Brain pericyte (primary cell): ENCODE measurements around the gene RNF213.

Source experiments
- DNase-seq: peaks from one replicate; pipeline ENCODE4 v3.0.0-alpha.2; 2012; ENCODE audit warnings: low read depth, low spot score

RNF213 gene

DNA sequence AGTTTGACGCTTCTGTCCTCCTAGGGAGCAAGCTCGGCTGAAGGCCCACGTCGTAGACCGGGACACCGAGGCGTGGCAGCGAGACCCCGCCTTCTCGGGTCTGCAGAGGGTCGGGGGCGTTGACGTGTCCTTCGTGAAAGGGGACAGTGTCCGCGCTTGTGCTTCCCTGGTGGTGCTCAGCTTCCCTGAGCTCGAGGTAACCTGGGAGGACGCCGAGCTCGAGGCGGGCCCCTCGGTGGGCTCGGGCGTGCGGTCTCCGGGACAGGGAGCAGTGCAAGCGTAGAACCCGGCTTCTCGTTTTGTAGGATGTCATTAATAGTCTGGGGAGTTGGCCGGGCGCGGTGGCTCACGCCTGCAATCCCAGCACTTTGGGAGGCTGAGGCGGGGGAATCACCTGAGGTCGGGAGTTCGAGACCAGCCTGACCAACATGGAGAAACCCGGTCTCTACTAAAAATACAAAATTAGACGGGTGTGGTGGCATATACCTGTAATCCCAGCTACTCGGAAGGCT lies 155.0 kb downstream of the RNF213 start:
- DNase-seq, result no peak

DNA sequence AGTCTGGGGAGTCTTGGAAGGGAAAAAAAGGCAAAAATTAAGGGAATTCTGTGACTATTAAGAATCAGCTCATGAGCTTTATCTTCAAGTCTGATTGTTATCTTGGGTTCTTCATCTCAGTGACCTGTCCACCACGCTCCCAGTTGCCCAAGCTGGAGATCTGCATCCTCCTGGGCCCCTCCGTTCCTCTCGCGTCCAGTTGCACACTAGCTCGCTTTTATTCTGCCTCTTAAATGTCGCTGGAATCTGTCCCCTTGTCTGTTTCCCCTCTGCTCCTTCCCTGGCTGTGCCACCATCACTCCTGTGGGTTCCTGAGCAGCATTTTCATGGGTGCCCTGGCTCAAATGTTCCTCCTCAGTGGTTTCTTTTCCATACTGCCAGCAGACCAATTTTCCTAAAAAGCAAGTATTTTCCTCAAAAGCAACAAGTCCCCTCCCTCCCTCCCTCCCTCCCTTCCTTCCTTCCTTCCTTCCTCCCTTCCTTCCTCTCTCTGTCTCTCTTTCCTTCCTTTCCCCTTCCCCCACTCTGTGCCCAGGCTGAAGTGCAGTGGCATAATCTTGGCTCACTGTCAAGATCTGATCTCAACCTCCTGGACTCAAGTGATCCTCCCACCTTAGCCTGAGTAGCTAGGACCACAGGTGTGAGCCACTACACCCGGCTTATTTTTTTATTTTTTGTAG lies 155.7 kb downstream of the RNF213 start:
- no peak for DNase-seq

DNA sequence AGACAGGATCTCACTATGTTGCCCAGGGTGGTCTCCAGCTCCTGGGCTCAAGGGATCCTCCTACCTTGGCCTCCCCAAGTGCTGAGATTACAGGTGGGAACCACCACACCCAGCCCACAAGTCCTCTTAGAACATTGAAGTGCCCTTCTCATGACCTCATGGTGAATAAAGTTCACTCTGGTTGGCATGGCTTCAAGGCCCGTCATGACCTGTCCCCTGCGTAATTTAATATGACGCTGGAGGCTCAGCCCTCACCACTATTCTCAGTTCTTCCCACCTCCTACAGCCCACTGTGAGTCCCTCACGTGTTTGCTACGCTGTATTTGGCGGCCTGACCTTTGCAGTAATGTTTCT lies 156.3 kb downstream of the RNF213 start:
- DNase-seq, result no peak

DNA sequence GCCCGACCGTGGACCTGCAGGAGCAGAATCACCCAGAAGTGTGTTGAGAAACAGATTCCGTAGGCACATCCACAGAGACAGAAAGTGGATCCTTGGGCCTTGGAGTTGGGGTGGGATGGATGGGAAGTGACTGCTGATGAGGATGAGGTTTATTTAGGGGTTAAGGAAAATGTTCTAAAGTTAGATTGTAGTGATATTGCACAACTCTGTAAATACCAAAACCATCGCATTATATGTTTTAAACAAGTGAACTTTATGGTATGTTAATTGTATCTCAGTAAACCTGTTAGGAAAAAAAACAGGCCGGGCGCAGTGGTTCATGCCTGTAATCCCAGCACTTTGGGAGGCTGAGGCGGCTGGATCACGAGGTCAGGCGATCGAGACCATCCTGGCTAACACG lies 157.9 kb downstream of the RNF213 start:
- no peak for DNase-seq

DNA sequence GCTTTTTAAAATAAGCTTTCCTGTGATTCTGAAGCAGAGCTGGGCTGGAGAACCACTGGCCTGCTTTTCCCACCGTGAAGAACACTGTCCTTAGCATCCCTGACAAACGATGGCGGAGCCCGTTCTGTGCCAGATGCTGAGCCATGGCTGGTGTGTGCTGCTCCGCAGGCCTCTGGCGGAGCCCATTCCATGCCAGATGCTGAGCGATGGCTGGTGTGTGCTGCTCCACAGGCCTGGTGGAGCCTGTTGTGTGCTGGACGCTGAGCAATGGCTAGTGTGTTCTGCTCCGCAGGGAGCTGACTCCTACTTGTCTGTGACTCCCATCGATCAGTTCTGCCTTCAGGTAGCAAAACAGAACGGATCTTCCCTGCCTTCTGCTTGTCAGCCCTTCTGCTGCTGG lies 158.6 kb downstream of the RNF213 start:
- DNase-seq, result no peak

DNA sequence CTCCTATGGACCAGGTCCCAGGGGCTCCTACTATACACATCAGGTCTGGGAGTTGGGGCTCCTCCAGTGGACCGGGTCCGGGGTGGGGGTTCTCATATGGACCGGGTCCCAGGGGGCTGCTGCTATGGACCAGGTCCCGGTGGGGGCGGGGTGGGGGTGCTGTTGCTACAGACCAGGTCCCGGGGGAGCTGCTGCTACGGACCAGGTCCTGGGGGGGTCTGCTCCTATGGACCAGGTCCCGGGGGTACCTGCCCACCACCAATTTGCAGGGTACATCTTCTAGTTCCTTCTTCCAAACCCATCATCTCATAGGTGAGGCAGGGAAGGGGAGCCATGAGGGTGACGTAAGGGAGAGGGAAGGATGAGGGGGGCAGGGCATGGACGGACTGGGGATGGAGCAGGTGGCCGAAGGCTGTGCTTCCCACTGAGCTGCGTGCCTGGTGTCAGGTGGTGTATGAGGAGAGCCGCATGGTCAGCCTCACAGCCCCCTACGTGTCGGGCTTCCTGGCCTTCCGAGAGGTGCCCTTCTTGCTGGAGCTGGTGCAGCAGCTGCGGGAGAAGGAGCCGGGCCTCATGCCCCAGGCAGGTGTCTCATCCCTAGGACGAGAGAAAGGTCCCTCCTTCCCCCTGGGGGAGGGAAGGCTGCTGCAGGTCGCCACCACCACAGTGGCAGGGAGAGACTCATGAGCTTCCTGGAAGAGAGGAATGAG lies 160.9 kb downstream of the RNF213 start:
- DNase-seq, result no peak

DNA sequence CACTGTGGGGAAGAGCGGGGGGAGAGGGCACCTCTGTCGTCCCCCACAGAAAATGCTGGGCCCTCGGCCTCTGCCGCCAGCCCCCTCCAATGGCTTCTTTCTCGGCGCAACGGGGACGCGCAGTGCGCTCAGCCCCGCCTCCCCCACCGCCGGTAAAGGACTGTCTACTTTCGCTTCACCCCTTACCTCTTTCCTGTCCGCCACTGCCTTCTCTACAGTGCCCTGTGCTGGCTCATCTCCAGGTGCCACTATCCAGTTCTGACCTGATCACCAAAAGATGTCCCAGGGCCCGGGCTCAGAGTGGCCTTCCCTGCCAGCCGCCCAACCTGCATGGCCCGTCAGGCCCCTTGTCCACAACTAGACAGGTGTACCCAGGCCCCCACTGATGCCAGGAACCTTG lies 161.6 kb downstream of the RNF213 start:
- DNase-seq, result no peak

DNA sequence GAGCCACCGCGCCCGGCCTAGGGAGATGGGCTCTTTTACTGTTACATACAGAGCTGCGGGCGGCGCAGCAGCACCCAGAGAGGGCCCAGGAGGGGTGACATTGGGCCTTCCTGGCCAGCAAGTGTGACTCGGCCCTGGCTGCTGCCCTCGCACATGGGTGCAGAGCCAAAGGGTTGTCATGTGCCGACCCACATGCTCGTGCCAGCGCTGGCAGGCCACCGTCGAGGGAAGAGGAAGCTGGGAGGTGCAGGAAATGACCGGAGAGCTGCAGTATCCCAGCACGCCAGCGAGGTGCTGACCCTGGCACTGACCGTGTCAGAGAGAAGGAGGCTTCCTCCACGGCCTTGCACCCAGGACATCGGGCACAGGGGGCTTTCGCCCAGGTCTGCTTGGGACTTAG lies 162.3 kb downstream of the RNF213 start:
- no peak for DNase-seq

DNA sequence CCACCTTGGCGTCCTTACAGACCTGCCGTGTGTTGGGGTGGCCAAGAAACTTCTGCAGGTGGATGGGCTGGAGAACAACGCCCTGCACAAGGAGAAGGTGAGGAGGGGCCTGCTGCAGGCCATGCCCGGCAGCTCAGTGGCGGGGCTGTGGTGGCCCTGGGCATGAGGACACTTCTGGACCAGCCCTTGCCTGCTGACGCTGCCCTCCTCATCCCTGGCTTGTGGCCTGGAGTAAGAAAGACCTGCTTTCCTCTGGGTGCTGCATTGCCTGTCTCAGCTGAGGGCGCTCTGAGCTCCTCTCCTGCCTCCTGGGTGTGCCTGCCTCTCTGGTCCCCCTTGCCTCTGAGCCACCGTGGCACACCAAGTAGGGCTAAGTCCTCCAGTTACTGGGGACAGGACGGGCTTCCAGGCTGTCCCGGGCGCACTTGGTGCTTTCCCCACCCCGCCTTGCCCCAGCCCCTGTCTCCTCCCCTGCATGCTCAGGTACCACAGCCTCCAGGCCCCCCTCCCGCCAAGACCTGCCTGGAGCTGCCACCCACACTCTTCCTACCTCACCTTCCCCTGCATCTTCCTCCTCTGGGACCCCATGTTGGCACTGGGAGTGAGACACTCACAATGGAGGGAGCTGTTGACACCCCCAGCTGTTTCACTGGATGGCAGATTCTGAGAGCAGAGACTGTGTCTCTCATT lies 163.0 kb downstream of the RNF213 start:
- no peak for DNase-seq

DNA sequence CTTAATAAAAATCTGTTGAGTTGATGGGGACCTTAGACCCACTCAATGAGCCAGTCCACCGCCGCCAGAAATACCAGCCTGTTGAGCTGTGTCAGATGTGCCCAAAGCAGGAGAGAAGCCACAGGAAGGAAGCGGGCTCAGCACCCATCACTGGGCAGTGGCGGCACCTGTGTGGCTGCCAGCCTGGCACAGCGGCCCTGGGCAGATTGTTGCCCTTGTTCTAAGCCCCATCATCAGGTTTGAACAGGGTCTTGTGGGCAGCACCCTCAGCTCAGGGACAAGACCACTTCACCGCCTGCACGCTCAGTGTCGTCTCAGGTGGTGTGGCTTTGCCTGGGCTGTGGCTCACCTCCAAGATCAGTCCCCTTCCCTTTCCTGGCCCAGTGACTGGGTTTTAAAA lies 163.6 kb downstream of the RNF213 start:
- DNase-seq, result no peak

DNA sequence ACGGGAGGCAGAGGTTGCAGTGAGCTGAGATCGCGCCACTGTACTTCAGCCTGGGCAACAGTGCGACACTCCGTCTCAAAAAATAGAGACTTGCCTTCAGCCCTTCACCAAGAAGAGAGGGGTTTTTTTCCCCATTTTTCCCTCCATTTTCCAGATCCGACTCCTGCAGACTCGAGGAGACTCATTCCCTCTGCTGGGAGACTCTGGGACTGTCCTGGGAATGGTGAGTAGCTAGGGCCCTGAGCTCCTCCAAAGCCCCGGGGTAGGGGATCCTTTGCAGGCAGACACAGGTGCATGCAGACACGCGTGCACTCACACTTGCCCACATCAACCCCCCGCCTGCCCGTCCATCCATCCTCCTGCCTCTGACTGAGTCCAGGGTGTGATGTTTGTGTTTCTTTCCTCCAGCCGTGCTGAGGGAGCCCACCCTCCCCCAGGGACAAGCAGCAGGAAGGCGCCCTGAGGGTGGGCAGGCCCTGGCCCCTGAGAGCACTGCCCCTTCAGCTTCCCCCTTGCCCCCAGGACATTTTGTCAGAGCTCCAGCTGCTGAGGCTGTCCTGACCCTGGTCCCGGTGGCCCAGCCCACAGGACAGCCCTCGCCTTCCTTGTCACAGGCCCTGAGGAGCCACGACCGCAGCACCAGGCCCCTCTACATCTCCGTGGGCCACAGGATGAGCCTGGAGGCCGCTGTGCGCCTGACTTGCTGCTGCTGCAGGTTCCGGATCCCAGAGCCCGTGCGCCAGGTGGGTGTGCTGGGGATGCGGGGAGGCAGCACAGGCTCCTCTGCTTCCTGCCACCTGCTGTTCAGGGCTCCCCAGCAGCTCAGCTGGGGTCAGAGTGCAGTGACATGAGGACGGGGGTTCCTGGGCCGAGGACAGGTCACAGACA lies 164.5 kb downstream of the RNF213 start:
- DNase-seq, result no peak

DNA sequence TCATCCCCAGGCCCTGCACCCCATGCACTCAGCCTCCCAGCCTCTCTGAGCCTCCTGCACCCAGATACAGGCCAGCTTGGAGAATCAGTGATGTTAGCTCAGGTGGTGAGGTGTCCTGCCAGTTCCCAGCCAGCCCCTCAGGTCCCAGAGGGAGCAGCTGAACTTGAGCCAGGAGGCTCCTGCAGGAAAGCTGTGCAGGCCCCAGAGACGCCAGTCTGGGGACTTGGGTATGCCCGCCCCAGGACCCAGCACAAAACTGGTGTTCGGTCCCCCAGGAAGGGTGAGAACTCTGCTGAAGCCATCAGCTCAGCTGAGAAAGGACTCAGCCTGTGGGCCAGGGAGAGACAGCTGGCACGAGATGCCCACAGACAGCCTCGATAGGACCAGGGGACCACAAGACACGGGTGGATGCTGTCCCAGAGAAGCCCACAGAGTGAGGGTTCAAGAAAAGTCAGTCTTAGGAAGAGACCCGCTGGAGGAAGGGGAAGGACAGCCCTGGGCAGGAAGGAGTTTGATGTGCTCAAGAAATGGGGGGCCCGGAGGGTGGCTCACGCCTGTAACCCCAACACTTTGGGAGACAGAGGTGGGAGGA lies 165.3 kb downstream of the RNF213 start:
- DNase-seq, result no peak

DNA sequence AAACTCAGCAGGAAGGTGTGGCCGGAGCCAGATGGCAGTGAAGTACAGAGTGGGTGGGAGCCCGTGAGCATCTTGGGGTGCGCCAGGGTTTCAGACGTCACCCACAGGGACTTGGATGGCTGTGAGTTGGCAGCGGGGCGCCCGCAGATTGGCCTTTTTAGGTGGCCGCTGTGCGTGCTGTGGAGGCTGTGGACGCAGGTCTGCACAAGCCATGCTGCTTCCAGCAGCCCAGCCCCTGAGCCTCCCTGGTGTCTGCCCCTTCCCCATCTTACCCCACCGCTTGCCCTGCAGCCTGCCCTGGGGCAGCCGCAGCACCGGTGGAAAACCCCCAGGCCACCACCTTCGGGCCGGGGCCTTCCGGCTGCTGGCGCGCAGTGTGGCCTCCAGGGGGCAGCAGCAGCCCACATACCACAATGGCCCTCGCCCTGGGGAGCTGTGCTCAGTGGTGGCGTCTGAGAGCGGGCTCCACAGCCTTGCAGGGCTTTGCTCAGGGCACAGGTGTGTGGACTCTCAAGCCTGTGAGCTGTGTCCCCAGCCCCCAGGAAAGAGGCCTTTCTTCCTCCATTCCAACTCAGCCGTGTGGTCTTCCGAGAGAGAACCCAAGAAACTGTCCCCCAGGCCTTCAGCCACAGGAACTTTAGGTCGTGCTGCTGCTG lies 166.1 kb downstream of the RNF213 start:
- DNase-seq, result no peak

DNA sequence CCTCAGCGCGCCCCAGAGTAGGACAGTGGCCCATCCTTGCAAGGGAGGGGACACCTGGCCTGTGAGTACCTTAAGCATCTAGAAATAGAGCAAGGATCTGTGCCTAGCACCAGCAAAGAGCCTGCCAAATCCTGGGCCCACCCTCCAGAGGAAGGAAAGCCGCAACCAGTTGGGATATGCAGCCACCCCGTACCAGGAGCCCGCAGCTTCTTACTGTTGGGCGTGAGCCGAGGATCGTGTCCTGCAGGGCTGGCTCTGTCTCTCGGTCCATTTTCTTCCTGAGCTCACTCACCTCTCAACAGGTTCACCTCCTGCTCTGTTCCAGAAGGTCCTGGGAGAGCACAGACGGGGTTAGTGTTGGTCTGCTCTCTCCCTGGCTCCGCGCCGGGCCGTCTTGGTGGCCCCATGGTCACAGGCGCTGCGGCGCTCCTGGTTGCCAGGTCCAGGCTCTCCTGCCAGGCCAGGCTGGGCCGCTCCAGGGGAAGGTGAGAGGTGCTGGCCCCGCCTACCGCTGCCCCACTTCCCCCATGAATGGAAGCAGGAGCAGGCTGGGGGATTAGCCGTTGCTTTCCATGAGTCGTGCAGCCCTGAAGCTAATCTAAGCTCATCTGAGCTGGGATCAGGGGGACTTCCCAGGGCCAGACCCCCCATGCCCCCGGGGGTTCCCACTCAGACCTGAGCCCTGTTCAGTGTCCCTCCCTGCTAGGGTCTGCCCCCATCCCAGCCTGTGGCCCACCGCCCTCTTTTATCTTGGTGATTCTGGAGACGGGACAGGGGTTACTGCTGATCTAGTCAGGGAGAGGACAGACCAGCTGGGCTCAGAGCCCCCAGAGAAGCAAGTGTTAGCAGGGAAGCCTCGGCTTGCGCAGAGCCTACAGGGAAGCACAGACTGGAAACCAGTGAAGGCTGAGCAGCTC lies 167.0 kb downstream of the RNF213 start:
- DNase-seq, result no peak

DNA sequence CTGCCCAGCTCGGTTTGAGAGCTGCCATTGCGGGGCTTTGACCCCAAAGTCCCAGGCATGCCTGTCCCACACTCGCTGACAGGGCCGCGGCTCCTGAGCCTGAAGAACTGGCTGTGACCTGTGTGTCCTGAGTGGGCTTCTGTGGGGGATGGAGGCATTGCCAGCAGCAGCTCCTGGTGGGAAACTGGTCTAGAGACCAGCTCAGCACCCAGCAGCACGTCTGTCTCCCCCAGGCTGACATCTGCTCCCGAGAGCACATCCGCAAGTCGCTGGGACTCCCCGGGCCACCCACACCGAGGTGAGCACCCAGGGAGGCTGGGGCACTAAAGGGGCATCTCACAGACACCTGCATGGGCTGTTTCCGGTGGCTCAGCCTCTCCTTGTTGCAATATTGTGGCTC lies 167.7 kb downstream of the RNF213 start:
- DNase-seq, result no peak

DNA sequence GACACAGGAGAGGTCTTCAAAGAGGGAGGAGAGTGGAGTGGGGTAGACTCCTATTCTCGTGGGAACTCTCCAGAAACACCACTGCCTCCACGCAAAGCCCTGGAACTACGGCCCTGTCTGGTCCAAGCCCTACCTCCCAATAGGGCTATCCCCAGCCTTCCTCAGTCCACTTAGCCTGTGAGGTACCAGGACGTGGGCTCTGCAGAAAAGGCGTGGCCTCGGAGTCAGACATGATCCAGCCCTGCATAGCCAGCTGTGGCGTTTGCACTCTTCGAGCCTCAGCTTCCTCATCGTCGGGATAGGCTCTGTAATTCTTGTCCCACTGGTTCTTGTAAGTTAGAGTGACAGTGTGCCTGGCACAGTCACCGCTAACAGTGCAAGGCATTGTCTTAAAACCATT lies 168.1 kb downstream of the RNF213 start:
- DNase-seq, result no peak

DNA sequence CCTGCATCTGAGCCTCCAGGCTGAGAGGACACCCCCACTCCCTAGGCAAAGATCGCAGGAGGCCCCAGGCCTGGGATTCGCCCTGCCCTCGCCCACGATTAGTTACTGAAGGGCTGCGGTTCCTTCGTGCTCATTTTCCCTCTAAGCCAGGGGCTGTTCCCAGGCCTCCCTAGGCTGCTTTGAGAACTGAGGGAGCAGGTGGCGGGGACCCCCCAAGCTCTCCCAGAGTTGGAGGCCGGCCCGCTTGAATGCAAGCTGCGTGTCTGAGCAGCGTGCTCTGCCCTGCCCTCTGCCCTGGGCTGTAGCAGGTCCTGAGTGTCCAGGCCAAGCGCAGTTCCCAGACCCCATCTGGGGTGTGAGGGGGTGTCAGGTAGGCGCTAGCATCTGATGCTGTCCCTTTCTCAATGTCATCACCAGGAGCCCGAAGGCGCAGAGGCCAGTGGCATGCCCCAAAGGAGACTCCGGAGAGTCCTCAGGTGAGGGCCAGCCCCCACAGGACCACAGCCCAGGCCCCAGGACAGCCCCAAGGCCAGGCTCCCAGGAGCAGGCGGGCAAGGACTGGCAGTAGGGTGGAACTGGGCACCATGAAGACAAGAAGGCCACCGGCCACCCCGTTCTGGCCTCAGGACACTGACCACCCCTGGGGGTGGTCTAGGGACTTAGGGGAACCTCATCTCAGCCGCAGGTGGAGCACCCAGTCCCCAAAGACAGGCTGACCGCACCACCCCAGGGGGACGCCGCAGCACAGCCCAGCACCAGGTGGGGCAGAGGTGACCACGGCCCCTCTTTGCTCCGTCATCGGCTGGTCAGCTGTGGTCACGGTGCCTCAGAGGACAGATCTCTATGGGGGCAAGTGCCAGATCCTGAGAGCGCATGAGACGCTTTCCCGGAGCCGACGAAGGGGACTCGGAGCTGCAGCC lies 169.0 kb downstream of the RNF213 start:
- no peak for DNase-seq

DNA sequence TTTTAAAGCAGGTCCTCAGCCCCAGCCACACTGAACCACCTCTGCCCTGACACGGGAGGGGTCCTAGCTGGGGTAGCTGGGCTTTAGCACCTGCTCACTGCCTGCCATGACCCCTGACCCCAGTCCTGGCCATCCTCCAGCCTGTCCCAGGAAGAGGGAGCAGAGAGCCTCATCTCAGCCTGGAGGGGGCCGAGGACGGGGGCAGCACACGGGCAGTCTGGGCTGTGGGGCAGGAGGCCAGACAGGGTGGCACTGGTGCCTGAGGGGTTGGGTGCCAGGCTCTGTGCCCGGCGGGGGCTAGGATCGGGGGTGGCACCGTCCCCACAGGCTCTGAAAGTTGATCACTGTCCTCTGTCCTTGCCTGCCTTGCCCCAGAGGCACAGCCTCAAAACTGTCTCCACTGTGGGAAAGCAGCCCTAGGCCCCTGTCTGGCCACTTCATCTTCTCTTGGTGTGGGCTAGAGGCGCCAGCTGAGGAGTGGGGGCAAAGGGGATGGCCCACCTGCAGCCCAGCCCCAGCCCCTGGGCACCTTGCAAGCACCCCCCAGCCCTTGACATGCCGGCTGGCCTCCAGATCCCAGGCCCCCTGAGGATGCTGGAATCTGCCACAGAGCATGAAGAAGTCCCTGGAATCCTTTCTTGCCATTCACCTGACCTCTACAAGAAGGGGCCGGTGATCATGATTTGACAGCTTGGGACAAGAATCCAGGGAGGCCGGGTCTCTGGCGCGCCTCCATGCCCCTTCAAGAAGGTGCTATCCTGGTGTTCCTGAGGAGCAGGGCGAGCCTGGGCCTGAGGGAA lies 170.0 kb downstream of the RNF213 start:
- DNase-seq, result no peak
